GM12892 (cell line): ENCODE results near the gene TNS4.

ENCODE experiments used
- POLR2A ChIP-seq: IDR thresholded peaks from 2 replicates; pipeline ENCODE4 v1.6.1; 2011; ENCODE audit warnings: low read depth, low read length, control low read depth
- POLR2AphosphoS5 ChIP-seq: IDR thresholded peaks from 2 replicates; pipeline ENCODE4 v1.6.1; 2011; ENCODE audit warnings: low read depth, low read length, control low read depth

DNA sequence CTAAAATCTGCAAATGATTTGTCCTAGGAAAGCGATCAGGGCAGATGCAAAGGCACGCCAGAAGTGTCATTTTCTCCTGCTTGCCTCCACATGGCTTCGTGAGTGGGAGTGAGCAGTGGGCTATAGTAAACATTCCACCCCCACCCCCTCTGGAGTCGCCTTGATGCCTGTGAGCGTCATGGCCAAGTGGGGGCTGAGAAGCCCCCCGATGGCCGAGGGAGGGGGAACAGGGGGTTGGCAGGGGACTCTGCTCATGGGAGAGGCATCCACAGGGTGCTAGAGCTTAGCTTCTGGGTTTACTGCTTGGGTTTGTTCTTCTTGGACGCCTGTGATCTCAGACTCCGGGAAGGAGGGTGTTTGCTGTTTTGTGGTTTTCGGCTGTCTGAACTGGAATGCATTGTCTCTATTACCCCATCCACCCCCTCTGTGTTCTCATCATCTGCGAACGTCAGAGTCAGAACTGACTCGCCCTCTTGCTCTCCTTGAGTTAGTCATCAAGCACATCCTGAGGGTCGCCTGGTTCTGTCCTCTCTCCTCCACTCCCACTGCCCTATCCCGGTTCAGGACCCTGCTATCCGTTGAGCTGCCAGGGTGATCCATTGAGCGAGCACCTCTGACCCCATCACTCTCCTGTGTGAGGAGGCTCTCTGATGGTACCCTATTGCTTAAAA is 15.4 kb downstream of the TNS4 start:
- no peak for TF ChIP-seq POLR2A
- TF ChIP-seq POLR2AphosphoS5, result no peak
